Limb (tissue), 2 donors: ENCODE measurements around the gene ACTN1.
"Not testable (repeated sequence)": the region's sequence is repeated elsewhere in the genome, so short reads cannot be mapped to it uniquely, and the experiment has no call there.

ENCODE experiments used
- DNase-seq, 2 donors: peaks; one replicate each; pipeline ENCODE4 v3.0.0-alpha.2; 2016; ENCODE audit errors: extremely low spot score in 2 of 2

The ACTN1 gene

GRCh38 chr14:68986926-68987652 is 8.0 kb upstream of the ACTN1 start:
- DNase-seq = no peak

GRCh38 chr14:68986225-68986624 is 7.1 kb upstream of the ACTN1 start:
- DNase-seq = no peak

- no peak for DNase-seq
These were observed 5.6 kb upstream of the ACTN1 start for GRCh38 chr14:68984686-68985085.

GRCh38 chr14:68983191-68983590 is 4.1 kb upstream of the ACTN1 start:
- peak in 1 of 2 donors; percentile 25 for DNase-seq

- DNase-seq = no peak
These were observed 3.5 kb upstream of the ACTN1 start for GRCh38 chr14:68982581-68982980.

- no peak for DNase-seq
These were observed 2.5 kb upstream of the ACTN1 start for GRCh38 chr14:68981539-68981976.

GRCh38 chr14:68981139-68981538 is 2.0 kb upstream of the ACTN1 start:
- peak in 1 of 2 donors; percentile 7 for DNase-seq

GRCh38 chr14:68979722-68980451 is 785 bp upstream of the ACTN1 start:
- DNase-seq = peak in 1 of 2 donors; percentile 52

- DNase-seq = peak; percentile 43 to 86
These were observed 760 bp downstream of the ACTN1 start for GRCh38 chr14:68978172-68978911.

GRCh38 chr14:68977718-68978171 is 1.4 kb downstream of the ACTN1 start:
- DNase-seq = peak; percentile 72 to 82

GRCh38 chr14:68977180-68977717 is 1.9 kb downstream of the ACTN1 start:
- DNase-seq = peak in 1 of 2 donors; percentile 52

- peak; percentile 51 to 62 for DNase-seq
These were observed 2.7 kb downstream of the ACTN1 start for GRCh38 chr14:68976160-68977067.

GRCh38 chr14:68975667-68976066 is 3.4 kb downstream of the ACTN1 start:
- DNase-seq = peak in 1 of 2 donors; percentile 16

- peak in 1 of 2 donors; percentile 26 for DNase-seq
These were observed 4.2 kb downstream of the ACTN1 start for GRCh38 chr14:68974759-68975347.

GRCh38 chr14:68973639-68974038 is 5.5 kb downstream of the ACTN1 start:
- no peak for DNase-seq

- not testable (repeated sequence) for DNase-seq
These were observed 5.9 kb downstream of the ACTN1 start for GRCh38 chr14:68973219-68973565.

GRCh38 chr14:68972507-68973218 is 6.4 kb downstream of the ACTN1 start:
- DNase-seq = peak in 1 of 2 donors; percentile 14

GRCh38 chr14:68971411-68972035 is 7.6 kb downstream of the ACTN1 start:
- DNase-seq = peak in 1 of 2 donors; percentile 6

GRCh38 chr14:68970736-68971135 is 8.4 kb downstream of the ACTN1 start:
- no peak for DNase-seq
